HG02588 (cell line): ENCODE data around the gene PRR20D.
"Not testable (repeated sequence)": the region's sequence is repeated elsewhere in the genome, so short reads cannot be mapped to it uniquely, and the experiment has no call there.

ENCODE experiments used
- ATAC-seq: cut with Tn5 transposase; IDR thresholded peaks from one replicate; pipeline ENCODE4 v1.9.1; 2021; ENCODE audit warnings: mild to moderate bottlenecking, moderate library complexity; ENCODE audit not compliant: unreplicated experiment

Gene PRR20D

DNA sequence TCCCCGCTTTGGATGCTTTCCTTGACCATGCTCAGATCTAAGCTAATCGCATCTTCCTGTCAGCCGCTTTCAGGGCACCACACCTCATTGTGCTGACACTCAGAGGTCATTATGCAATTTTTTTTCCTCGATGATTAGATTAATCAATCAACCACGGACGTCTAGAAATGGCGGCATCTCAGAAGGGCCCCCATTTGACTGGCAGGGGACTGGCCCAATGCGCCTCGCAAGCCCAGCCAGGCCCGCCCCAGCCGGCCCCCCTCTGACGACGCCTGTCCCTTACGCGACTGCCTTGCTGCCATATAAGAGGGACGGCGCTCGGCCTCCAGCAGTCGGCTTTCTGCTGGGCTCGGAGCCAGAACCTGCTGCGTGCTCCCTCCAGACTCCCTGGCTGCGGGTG is at the start of gene PRR20D:
Gene PRR20D, plus strand, starts transcription at position 301 of the 400 bp plus-strand sequence. CDS start 387 bp downstream, outside the sequence.
- ATAC-seq: not testable (repeated sequence)

DNA sequence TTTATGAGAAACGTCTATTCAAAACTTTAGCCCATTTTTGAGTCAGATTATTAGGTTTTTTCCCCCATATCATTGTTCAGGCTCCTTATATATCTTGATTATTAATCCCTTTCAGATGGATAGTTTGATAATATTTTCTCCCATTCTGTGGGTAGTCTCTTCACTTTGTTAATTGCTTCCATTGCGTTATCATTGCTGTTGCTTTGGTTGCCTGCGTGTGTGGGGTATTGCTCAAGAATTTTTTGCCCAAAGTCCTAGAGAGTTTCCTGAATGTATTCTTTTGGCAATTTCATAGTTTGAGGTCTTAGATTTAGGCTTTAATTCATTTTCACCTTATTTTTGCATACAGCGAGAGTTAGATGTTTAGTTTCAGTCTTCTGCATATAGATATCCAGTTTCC is 45.5 kb upstream of the PRR20D start:
- ATAC-seq: no peak

DNA sequence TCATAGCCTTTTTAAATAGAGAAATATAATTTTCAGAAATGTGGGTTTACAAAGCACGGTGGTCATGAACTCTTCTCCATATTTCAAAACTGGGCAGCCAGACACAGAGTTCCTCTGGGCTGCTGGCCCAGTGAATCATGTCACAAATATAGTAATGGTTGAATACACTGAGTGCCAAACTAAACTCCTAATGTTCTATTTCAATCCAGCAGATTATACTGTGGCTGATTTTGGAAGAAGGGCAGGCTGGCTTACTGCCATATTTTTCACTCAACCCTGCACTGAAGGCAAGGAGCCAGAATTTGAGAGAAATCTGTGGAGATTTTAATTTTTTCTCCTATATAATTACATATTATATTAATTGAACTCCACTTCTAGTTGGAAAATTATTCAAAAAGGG is 36.8 kb upstream of the PRR20D start:
- ATAC-seq: no peak

DNA sequence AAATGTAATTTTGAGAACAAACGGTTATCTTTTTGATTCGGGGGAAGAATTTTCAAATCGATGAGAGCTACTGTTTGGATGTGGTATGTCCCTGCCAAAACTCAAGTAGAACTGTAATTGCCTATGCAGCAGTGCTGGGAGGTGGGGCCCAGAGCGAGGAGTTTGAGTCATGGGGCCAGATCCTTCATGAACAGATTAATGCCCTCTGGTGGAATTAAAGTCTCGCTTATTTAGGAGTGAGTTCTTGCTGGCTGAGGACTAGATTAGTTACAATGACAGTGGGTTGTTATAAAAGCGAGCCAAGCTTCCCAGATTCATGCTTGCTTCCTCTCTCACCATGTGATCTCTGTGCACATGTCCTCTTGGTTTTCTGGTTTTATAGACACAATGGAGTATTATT is 31.5 kb upstream of the PRR20D start:
- ATAC-seq: no peak

DNA sequence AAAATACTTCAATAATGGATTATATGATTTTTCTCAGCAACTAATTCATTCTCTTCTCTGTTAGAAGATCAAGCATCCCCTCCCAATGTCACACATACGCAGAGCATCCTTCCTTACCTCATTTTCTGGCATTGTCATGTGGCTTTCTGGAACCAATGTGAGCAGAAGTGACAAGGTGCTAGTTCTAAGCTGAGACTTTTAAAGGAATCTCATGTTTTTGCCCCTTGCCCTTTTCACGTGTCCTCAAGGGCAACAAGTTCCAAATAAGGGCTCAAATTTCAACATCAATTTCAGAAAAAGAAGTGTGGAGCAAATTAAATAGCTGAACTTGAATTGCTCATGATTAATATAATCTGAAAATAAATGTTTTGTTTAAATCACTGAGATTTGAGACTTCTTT is 24.3 kb upstream of the PRR20D start:
- no peak for ATAC-seq

DNA sequence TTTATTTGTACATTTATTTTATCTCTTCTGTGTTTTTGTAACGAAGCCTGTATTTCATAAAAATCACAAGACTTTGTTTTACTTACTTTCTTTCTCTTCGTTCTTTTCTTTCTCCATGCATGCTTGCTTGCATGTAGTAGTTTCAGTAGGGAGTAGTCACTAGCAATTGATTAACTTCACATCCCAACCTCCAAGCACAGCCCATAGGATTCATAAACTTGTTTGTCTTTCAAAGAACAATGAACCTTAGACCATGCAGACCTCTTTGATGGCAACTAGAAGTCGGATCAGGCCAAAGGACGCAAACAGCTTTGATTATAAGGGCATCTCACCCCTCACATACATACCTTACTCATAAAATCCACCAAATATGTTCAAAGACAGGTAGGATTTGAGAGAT is 22.8 kb upstream of the PRR20D start:
- ATAC-seq: no peak

DNA sequence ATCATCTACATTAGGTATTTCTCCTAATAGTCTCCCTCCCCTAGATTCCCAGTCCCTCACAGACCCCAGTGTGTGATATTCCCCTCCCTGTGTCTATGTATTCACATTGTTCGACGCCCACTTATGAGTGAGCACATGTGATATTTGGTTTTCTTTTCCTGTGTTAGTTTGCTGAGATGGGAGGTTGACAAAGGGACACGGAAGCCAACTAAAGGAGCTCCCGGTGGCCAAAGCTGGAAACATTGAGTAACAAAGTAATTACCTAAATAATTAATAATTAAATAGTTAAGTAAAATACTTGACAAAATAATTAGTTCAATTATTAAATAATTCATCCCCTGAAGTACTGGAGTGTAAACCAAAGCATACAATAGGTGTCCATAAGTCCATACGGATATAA is 21.4 kb upstream of the PRR20D start:
- ATAC-seq: no peak

DNA sequence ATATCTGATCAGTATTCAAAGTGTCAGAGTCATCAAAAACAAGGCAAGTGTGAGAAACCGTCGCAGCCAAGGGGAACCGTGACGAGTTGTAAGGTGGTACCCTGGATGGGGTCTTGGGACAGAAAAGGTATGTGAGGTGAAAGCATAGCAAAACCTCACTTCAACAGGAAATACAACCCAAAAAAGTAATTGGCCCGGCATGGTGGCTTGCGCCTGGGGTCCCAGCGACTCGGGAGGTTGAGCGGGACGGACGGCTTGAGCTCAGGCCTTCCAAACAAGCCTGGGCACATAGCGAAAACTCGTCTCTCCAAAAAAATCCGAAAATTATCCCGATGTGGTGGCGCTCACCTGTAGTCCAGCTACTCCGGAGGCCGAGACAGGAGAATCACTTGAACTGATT is 20.7 kb upstream of the PRR20D start:
- not testable (repeated sequence) for ATAC-seq

DNA sequence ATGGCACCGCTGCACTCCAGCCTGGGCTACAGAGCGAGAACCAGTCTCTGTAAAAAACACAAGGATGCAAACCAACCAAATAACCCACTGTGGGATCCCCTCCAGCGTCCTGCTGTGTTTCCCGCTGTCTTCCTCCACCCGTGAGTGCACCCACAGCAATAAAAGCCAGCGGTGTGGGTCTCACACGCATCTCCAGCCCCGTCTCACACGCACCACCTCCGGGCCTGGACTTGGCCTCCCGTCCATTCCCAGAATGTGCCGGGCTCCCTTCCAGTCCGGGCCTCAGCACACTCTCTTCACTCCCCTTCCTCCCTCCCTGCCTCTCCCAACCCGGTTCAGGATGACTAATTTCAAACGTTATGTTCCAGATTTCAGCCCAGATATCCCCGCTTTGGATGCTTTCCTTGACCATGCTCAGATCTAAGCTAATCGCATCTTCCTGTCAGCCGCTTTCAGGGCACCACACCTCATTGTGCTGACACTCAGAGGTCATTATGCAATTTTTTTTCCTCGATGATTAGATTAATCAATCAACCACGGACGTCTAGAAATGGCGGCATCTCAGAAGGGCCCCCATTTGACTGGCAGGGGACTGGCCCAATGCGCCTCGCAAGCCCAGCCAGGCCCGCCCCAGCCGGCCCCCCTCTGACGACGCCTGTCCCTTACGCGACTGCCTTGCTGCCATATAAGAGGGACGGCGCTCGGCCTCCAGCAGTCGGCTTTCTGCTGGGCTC is 20.0 kb upstream of the PRR20D start, which contains the start of gene PRR20A:
Gene PRR20A, plus strand, starts transcription at position 684 of the 734 bp plus-strand sequence. CDS start 387 bp downstream, outside the sequence.
- ATAC-seq: not testable (repeated sequence)

DNA sequence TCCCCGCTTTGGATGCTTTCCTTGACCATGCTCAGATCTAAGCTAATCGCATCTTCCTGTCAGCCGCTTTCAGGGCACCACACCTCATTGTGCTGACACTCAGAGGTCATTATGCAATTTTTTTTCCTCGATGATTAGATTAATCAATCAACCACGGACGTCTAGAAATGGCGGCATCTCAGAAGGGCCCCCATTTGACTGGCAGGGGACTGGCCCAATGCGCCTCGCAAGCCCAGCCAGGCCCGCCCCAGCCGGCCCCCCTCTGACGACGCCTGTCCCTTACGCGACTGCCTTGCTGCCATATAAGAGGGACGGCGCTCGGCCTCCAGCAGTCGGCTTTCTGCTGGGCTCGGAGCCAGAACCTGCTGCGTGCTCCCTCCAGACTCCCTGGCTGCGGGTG is 13.2 kb upstream of the PRR20D start, which contains the start of gene PRR20B:
Gene PRR20B, plus strand, starts transcription at position 301 of the 400 bp plus-strand sequence. CDS start 387 bp downstream, outside the sequence.
- not testable (repeated sequence) for ATAC-seq

DNA sequence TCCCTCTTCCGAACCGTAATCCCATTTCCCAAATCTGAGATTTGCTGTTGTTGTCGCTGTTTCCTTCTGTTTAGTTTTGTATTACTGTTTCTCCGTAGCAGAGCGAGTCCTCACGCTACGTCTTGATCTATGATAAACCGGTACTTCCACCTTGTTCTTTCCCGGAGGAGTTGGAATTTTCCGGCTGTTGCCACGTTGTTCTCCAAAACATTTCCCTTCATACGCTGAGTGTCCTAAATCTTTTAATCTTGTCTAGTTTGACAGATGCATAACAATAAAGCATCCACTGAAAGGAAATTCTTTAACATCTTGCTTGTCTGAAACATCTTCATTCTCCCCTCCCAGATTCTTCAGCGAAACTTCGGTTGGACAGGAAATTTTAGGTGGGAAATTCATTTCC is 12.3 kb upstream of the PRR20D start:
- ATAC-seq: not testable (repeated sequence)

DNA sequence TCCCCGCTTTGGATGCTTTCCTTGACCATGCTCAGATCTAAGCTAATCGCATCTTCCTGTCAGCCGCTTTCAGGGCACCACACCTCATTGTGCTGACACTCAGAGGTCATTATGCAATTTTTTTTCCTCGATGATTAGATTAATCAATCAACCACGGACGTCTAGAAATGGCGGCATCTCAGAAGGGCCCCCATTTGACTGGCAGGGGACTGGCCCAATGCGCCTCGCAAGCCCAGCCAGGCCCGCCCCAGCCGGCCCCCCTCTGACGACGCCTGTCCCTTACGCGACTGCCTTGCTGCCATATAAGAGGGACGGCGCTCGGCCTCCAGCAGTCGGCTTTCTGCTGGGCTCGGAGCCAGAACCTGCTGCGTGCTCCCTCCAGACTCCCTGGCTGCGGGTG is 6.7 kb upstream of the PRR20D start, which contains the start of gene PRR20C:
Gene PRR20C, plus strand, starts transcription at position 301 of the 400 bp plus-strand sequence. CDS start 387 bp downstream, outside the sequence.
- ATAC-seq: not testable (repeated sequence)

DNA sequence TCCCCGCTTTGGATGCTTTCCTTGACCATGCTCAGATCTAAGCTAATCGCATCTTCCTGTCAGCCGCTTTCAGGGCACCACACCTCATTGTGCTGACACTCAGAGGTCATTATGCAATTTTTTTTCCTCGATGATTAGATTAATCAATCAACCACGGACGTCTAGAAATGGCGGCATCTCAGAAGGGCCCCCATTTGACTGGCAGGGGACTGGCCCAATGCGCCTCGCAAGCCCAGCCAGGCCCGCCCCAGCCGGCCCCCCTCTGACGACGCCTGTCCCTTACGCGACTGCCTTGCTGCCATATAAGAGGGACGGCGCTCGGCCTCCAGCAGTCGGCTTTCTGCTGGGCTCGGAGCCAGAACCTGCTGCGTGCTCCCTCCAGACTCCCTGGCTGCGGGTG is 6.5 kb downstream of the PRR20D start, which contains the start of gene PRR20E:
Gene PRR20E, plus strand, starts transcription at position 301 of the 400 bp plus-strand sequence. CDS start 387 bp downstream, outside the sequence.
- not testable (repeated sequence) for ATAC-seq

DNA sequence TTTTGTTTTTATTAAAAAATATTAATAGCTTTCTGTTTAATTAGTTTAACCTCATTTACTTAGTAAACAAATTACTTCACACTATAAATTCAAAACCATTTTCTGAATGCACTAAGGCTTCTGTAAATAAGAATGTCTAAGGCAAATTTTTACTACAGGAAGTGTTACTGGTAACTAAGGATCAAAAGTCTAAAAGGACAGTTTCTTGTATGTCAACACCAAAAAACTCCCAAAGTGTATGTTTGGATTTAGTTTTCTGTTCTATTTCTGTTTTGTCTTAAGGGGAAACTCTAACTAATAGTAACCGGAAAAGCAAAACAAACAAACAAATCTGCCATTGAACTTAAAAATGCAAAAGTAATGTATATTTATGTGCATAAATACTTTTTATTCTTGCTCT is 31.2 kb downstream of the PRR20D start:
- ATAC-seq: no peak

DNA sequence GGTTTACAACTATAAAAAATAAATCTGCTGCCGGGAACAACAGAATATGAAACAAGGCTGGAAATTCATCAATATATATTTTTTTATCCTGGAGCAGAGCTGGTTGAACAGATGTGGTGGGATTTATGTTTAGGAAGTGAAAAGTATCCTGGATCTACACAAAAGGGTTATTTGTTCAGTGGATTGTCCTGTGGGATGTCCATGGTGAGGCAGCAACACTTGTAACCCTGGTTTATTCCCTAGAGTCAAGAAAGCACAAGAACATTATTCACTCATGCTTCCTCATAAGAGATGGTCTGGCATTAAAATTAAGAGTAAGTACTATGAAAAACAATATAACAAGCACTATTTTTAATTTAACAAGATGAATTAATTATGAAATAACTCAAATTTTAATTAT is 52.6 kb downstream of the PRR20D start:
- no peak for ATAC-seq
